CD4-positive, alpha-beta T cell (primary cell): ENCODE data around the gene IRF5. TPM values are rescaled to one million over a fixed set of nuclear protein-coding genes. Genes with fewer than 3 reads are reported as not detected.
A peak's percentile ranks its signal among the peaks of the same experiment; 100 is the strongest.

Source experiments
- ATAC-seq: fragments of 200-7000 bp; cut with Tn5 transposase; one replicate; pipeline ENCODE4 v1.10.0; 2022; ENCODE audit warnings: mild to moderate bottlenecking; ENCODE audit not compliant: poor library complexity
- CTCF ChIA-PET: fragments of 350-600 bp; sonication (Branson Sonifier 250); formaldehyde crosslinking; loops from one replicate; lab custom pipeline; 2021; ENCODE audit warnings: antibody characterized with exemption, inconsistent platforms; lab: Charles Lee
- POLR2A ChIA-PET: fragments of 350-600 bp; sonication (Branson Sonifier 250); formaldehyde crosslinking; loops from one replicate; lab custom pipeline; 2021; ENCODE audit warnings: antibody characterized with exemption, inconsistent platforms; lab: Charles Lee
- DNase-seq, 14 experiments: peaks; one replicate each; pipeline ENCODE4 v3.0.0-alpha.2; 2013 to 2020; ENCODE audit warnings: mixed read lengths in 2 of 14
- H3K27ac ChIP-seq, 2 donors: one replicate each; pipeline versions ENCODE4 v1.5.1 to v1.7.0; 2013; ENCODE audit warnings: low read length in 2 of 2, low read depth in 1 of 2, mild to moderate bottlenecking in 1 of 2
- H3K27me3 ChIP-seq, 2 experiments: 1 replicate in 1 of 2; 2 replicates in 1 of 2; pipeline versions ENCODE4 v1.6.1 to v1.7.0; 2013; ENCODE audit warnings: low read length in 2 of 2, control low read depth in 1 of 2, mild to moderate bottlenecking in 1 of 2, moderate library complexity in 1 of 2; ENCODE audit not compliant: insufficient read depth in 2 of 2, control insufficient read depth in 1 of 2
- H3K36me3 ChIP-seq: one replicate; pipeline ENCODE4 v1.6.1; 2013; ENCODE audit warnings: low read length, control low read depth; ENCODE audit not compliant: insufficient read depth
- H3K4me1 ChIP-seq: one replicate; pipeline ENCODE4 v1.6.1; 2013; ENCODE audit warnings: low read length, control low read depth; ENCODE audit not compliant: insufficient read depth
- H3K4me3 ChIP-seq: one replicate; pipeline ENCODE4 v1.5.1; 2013; ENCODE audit warnings: mild to moderate bottlenecking, low read length, moderate library complexity
- H3K9me3 ChIP-seq, 2 experiments: 1 replicate in 1 of 2; 2 replicates in 1 of 2; pipeline versions ENCODE4 v1.6.1 to v1.7.0; 2013; ENCODE audit warnings: low read length in 2 of 2, mild to moderate bottlenecking in 2 of 2, control low read depth in 1 of 2, moderate library complexity in 1 of 2; ENCODE audit not compliant: control insufficient read depth in 1 of 2, insufficient read depth in 1 of 2
- H3K27ac Mint-ChIP-seq: one replicate; pipeline ENCODE4 v1.8.0; 2020; ENCODE audit warnings: mixed read lengths
- H3K27me3 Mint-ChIP-seq: one replicate; pipeline ENCODE4 v1.8.0; 2021; ENCODE audit warnings: mixed read lengths
- H3K36me3 Mint-ChIP-seq: one replicate; pipeline ENCODE4 v1.8.0; 2021; ENCODE audit warnings: low read depth, mixed read lengths
- H3K4me1 Mint-ChIP-seq: one replicate; pipeline ENCODE4 v1.8.0; 2021; ENCODE audit warnings: low read depth, mixed read lengths
- H3K4me3 Mint-ChIP-seq: one replicate; pipeline ENCODE4 v1.8.0; 2020; ENCODE audit warnings: mild to moderate bottlenecking, mixed read lengths
- H3K9me3 Mint-ChIP-seq: one replicate; pipeline ENCODE4 v1.8.0; 2020; ENCODE audit warnings: mixed read lengths
- intact Hi-C, 2 experiments: fragments of 100-400 bp; cut with DNase I in 1 of 2; cut with micrococcal nuclease in 1 of 2; formaldehyde crosslinking; loops; one replicate each; pipeline versions ENCODE4 v1.15.1 to v1.9.0; 2023 to 2025; cut with DNase I, micrococcal nuclease
- total RNA-seq, 174 experiments: library from RNA in 2 of 174; stranded (reverse) in 2 of 174; gene quantifications; one replicate each; pipeline ENCODE4 v1.2.3 and lab custom pipeline; 2021 to 2026
- TF ChIP-seq, protein P1 (sequence below): fragments of 200-600 bp; IDR thresholded peaks from one replicate; pipeline ENCODE4 v1.8.0; 2022; ENCODE audit warnings: antibody characterized with exemption, mild to moderate bottlenecking

IRF5 gene
- total RNA-seq, 2 experiments from 2014 or later, result 1.7 to 1.8 TPM

DNA sequence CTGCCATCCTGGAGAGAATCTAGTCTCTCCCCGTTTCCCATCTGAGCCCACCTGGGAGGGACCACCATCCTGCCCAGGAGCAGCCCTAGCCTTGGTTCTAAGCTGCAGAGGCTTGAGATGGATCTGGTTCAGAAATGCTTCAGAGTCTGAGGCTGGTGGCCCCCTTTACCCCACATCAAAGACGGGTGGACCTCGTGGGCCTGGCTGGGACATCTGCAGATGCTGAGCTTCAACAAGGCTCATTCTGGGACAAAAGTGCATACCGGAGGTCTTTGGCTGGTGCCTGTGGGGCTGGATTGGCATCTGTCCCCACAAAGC, 4.9 kb upstream of the IRF5 start:
- H3K36me3 ChIP-seq, result no peaks in the 10 kb centered on the region
- H3K4me3 Mint-ChIP-seq, result no peak overlapping the region
- H3K27ac Mint-ChIP-seq, result no peak overlapping the region
- POLR2A ChIA-PET, result interaction anchor here (0.7 to 1.0 kb wide), 3 partner anchors 24 to 122 kb away, joined by 3 to 6 read pairs (median 4); no protein-coding TSS in a partner anchor
- H3K9me3 Mint-ChIP-seq, result no peaks in the 10 kb centered on the region
- H3K27me3 ChIP-seq, result no peaks in the 10 kb centered on the region
- peak; percentile 12 for ATAC-seq
- H3K27me3 Mint-ChIP-seq, result peaks cover 9% of the 10 kb centered on the region
- no peak for DNase-seq
- CTCF ChIA-PET, result no interaction called here
- TF ChIP-seq, protein P1, sequence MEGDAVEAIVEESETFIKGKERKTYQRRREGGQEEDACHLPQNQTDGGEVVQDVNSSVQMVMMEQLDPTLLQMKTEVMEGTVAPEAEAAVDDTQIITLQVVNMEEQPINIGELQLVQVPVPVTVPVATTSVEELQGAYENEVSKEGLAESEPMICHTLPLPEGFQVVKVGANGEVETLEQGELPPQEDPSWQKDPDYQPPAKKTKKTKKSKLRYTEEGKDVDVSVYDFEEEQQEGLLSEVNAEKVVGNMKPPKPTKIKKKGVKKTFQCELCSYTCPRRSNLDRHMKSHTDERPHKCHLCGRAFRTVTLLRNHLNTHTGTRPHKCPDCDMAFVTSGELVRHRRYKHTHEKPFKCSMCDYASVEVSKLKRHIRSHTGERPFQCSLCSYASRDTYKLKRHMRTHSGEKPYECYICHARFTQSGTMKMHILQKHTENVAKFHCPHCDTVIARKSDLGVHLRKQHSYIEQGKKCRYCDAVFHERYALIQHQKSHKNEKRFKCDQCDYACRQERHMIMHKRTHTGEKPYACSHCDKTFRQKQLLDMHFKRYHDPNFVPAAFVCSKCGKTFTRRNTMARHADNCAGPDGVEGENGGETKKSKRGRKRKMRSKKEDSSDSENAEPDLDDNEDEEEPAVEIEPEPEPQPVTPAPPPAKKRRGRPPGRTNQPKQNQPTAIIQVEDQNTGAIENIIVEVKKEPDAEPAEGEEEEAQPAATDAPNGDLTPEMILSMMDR, result no peak
- peaks cover 19% of the 10 kb centered on the region for H3K4me1 Mint-ChIP-seq
- no peaks in the 10 kb centered on the region for H3K36me3 Mint-ChIP-seq
- peaks cover 0 to 4% of the 10 kb centered on the region in 2 experiments for H3K9me3 ChIP-seq
- peak overlapping the region; percentile 3 for H3K4me3 ChIP-seq
- intact Hi-C loops, result no loop called here
- peaks cover 31% of the 10 kb centered on the region for H3K4me1 ChIP-seq
- no peak overlapping the region for H3K27ac ChIP-seq

DNA sequence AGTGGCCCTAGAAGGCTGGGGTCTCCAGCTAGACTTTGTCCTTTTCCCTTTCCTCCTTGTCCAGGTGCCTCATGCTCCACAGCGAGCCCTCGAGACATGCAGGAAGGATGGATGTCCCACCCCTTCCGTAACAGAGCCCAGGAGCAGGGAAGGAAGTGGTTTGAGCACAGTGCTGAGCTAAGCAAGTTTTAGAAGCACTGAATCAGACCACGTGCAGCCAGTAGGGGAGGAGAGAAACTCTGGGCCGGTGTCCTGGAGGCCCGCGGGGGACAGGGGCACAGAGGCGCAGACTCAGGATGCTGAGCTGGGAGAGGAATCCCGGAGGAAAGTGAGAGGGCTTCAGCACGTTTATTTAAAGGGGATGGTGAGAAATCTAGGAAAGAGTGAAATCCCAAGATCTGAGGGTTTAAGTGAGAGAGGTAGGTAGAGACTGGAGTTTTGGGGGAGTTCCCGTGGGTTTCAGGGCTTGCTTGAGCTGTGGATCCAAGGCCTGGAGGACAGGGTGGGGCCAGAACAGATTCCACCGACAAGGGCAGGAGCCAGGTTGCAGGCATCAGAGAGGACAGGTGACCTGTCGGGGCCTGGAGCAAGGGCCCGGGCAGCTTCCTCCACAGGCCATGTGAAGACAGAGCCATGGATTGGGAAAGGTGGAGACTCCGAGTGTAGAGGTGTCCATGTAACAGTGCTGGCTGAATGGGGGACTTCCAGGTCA, 4.4 kb upstream of the IRF5 start:
- ATAC-seq, result peak; percentile 87
- TF ChIP-seq, protein P1, result no peak
- peak overlapping the region; percentile 75 for H3K4me3 Mint-ChIP-seq

DNA sequence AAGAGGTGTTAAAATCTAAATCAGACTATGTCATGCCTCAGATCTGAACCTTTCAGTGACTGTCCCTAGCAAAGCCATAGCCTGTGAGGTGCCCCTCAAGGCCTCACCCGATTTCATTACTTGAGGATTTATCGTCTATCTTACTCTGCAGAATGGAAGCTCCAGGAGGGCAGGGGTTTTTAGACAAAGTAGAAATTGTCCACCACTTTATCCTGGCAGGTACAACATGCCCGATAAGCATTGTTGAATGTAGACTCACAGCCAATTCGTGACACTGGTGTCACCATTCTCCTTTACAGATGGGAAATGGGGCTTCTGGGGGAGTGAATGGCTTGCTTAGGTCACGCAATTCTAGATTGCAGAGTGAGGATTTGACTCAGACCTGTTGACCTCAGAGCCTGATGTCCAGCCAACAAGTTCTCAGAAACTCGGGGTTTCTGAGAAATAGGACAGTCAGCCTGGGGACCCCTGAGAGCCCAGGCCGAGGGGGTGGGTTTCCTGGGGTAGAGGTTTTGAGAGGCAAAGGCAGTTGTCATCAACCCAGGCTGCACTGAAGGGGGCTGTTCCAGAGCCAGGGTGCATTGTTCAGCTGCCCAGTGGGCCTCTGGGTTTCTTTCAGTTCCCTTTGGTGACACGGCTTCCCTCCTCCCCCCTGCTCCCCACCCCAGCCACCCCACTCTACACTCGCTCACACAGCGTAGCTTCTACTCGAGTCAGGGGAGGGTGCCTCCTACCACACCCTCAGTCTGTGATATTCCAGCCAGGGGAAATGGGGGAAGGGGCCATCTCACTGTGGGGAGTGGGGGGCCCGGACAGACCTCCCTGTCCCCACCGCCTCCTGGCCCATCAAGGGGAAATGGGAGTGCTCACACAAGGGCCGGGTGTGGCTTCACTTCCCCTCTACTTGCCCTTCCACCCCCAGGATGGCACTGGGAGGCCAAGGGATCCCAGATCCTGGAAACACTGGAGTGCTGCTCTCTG, 3.1 kb upstream of the IRF5 start:
- H3K4me1 ChIP-seq, result peaks cover 47% of the 10 kb centered on the region
- intact Hi-C loops, result no loop called here
- Mint-ChIP-seq H3K4me1 (peaks cover 30% of the 10 kb centered on the region), H3K9me3 (no peaks in the 10 kb centered on the region), H3K27me3 (peaks cover 14% of the 10 kb centered on the region), H3K27ac (no peak overlapping the region), H3K4me3 (no peak overlapping the region), H3K36me3 (no peaks in the 10 kb centered on the region)
- POLR2A ChIA-PET, result no interaction called here
- peaks cover 0 to 3% of the 10 kb centered on the region in 2 experiments for H3K27me3 ChIP-seq
- no peak overlapping the region for H3K27ac ChIP-seq
- CTCF ChIA-PET, result no interaction called here
- ATAC-seq (no peak), DNase-seq (peak in 2 of 14 experiments; percentile 48 to 60)
- H3K4me3 ChIP-seq, result no peak overlapping the region
- TF ChIP-seq, protein P1, result no peak
- H3K36me3 ChIP-seq, result no peaks in the 10 kb centered on the region
- H3K9me3 ChIP-seq, result no peaks in the 10 kb centered on the region

More for the DNA sequence above, 4.4 kb upstream of the IRF5 start:
- peaks cover 35% of the 10 kb centered on the region for H3K4me1 ChIP-seq
- peaks cover 20% of the 10 kb centered on the region for H3K4me1 Mint-ChIP-seq
- no peak overlapping the region for H3K27ac Mint-ChIP-seq
- intact Hi-C loops, result no loop called here
- ChIA-PET POLR2A (interaction anchor here (0.7 to 1.0 kb wide), 3 partner anchors 24 to 121 kb away, joined by 3 to 6 read pairs (median 4); no protein-coding TSS in a partner anchor), CTCF (no interaction called here)
- H3K27ac ChIP-seq, result no peak overlapping the region
- H3K27me3 Mint-ChIP-seq, result peaks cover 10% of the 10 kb centered on the region
- peak overlapping the region; percentile 3 for H3K4me3 ChIP-seq
- H3K36me3 ChIP-seq, result no peaks in the 10 kb centered on the region
- H3K9me3 Mint-ChIP-seq, result no peaks in the 10 kb centered on the region
- H3K9me3 ChIP-seq, result peaks cover 0 to under 1% of the 10 kb centered on the region in 2 experiments
- DNase-seq, result peak in 9 of 14 experiments; percentile 22 to 84 (median 33)
- H3K27me3 ChIP-seq, result peaks cover 0 to under 1% of the 10 kb centered on the region in 2 experiments
- no peaks in the 10 kb centered on the region for H3K36me3 Mint-ChIP-seq
